Spleen (tissue), 7 donors: ENCODE measurements around the gene RAB40B.

Source experiments
- CTCF ChIP-seq, 11 experiments: fragments of 200-600 bp in 7 of 11; fragments of 450-650 bp in 4 of 11; sonication (generic) in 4 of 11; IDR thresholded peaks in 8 of 11; conservative IDR thresholded peaks in 3 of 11; 1 replicate in 7 of 11; 2 replicates in 4 of 11; pipeline versions ENCODE4 v1.4.0 to v1.8.0; 2016 to 2021; ENCODE audit warnings: antibody characterized with exemption in 11 of 11, inconsistent platforms in 4 of 11, mild to moderate bottlenecking in 1 of 11
- POLR2A ChIP-seq, 3 donors: fragments of 450-650 bp; IDR thresholded peaks; one replicate each; pipeline ENCODE4 v1.5.1; 2017; ENCODE audit warnings: antibody characterized with exemption in 3 of 3, mild to moderate bottlenecking in 1 of 3
- POLR2AphosphoS5 ChIP-seq, 3 donors: sonication (generic); formaldehyde crosslinking; IDR thresholded peaks; one replicate each; pipeline ENCODE4 v1.5.1; 2017; ENCODE audit warnings: antibody characterized with exemption in 3 of 3
- donor health status: DM: no; HTN: no; CAD: no; lungs with moderate emphysema.
- donor health status: DM: no; HTN: no; CAD: no.
- donor health status: DM: no; HTN: no; CAD: no.

GRCh38 chr17:82678265-82678891 is 20.1 kb downstream of the RAB40B start:
- no peak for TF ChIP-seq CTCF (IDR thresholded peaks at IDR 0.05 in 8 of 11, conservative IDR thresholded peaks at IDR 0.05 in 3 of 11)
- TF ChIP-seq POLR2A (IDR thresholded peaks at IDR 0.05): no peak
- TF ChIP-seq POLR2AphosphoS5 (IDR thresholded peaks at IDR 0.05): no peak
